Suprapubic skin (tissue), 3 donors: ENCODE data around the gene MTMR3.

Experiments used
- CTCF ChIP-seq, 2 donors: fragments of 200-600 bp in 1 of 2; fragments of 450-650 bp in 1 of 2; sonication (generic) in 1 of 2; IDR thresholded peaks; one replicate each; pipeline ENCODE4 v1.5.1; 2016 to 2019; ENCODE audit warnings: antibody characterized with exemption in 2 of 2, mild to moderate bottlenecking in 1 of 2, moderate library complexity in 1 of 2
- POLR2A ChIP-seq, 2 donors: fragments of 450-650 bp; IDR thresholded peaks; one replicate each; pipeline ENCODE4 v1.6.1; 2017; ENCODE audit warnings: antibody characterized with exemption in 2 of 2, mild to moderate bottlenecking in 2 of 2, moderate library complexity in 2 of 2

- TF ChIP-seq CTCF (IDR thresholded peaks at IDR 0.05) (no peak), POLR2A (IDR thresholded peaks at IDR 0.05) (no peak)
These were observed 163.9 kb downstream of the MTMR3 start for GRCh38 chr22:30046716-30047363.
